Measurements from ENCODE around the gene GSAP. TPM values are rescaled to one million over a fixed set of nuclear protein-coding genes. Genes with fewer than 3 reads are reported as not detected.

The GSAP gene
- total RNA-seq, 1 experiment from 2014 or later = 1.3 TPM

GRCh38 chr7:77388055-77388641 is 28.0 kb downstream of the GSAP start:
- no peaks in the 10 kb centered on the region for H3K9me2 ChIP-seq (replicated peaks; ENCODE audit: insufficient read depth, low read length)
- no peak for DNase-seq
- no peak overlapping the region for H3K27ac ChIP-seq (ENCODE audit: low read length)
- no peaks in the 10 kb centered on the region for H3K36me3 ChIP-seq (ENCODE audit: insufficient read depth, low read length)
- no peaks in the 10 kb centered on the region for H3K27me3 ChIP-seq (ENCODE audit: low read length)
- H4K20me1 ChIP-seq (ENCODE audit: insufficient read depth, low read depth, low read length) = no peaks in the 10 kb centered on the region
- H3K4me1 ChIP-seq (ENCODE audit: low read length) = peaks cover 19% of the 10 kb centered on the region
- H3K9ac ChIP-seq (ENCODE audit: low read length) = no peak overlapping the region
- H3K4me3 ChIP-seq (ENCODE audit: low read length) = no peak overlapping the region
- no peaks in the 10 kb centered on the region for H3K9me3 ChIP-seq (ENCODE audit: low read length)
- H2AFZ ChIP-seq (ENCODE audit: low read length) = no peak overlapping the region
- H3K4me2 ChIP-seq (ENCODE audit: low read depth, low read length, poor library complexity, severe bottlenecking) = no peak overlapping the region
- no peaks in the 10 kb centered on the region for H3K79me2 ChIP-seq (ENCODE audit: low read length)

GRCh38 chr7:77386165-77386822 is 29.9 kb downstream of the GSAP start:
- DNase-seq = no peak
- H3K4me2 ChIP-seq (ENCODE audit: low read depth, low read length, poor library complexity, severe bottlenecking) = no peak overlapping the region
- H3K4me3 ChIP-seq (ENCODE audit: low read length) = no peak overlapping the region
- H3K9me3 ChIP-seq (ENCODE audit: low read length) = no peaks in the 10 kb centered on the region
- no peaks in the 10 kb centered on the region for H3K36me3 ChIP-seq (ENCODE audit: insufficient read depth, low read length)
- peaks cover 19% of the 10 kb centered on the region for H3K4me1 ChIP-seq (ENCODE audit: low read length)
- no peaks in the 10 kb centered on the region for H3K9me2 ChIP-seq (replicated peaks; ENCODE audit: insufficient read depth, low read length)
- no peaks in the 10 kb centered on the region for H3K79me2 ChIP-seq (ENCODE audit: low read length)
- H4K20me1 ChIP-seq (ENCODE audit: insufficient read depth, low read depth, low read length) = no peaks in the 10 kb centered on the region
- H3K9ac ChIP-seq (ENCODE audit: low read length) = no peak overlapping the region
- no peaks in the 10 kb centered on the region for H3K27me3 ChIP-seq (ENCODE audit: low read length)
- H3K27ac ChIP-seq (ENCODE audit: low read length) = no peak overlapping the region
- H2AFZ ChIP-seq (ENCODE audit: low read length) = no peak overlapping the region

GRCh38 chr7:77383333-77383740 is 32.8 kb downstream of the GSAP start:
- Histone ChIP-seq H3K27ac (ENCODE audit: low read length) (no peak overlapping the region), H3K9ac (ENCODE audit: low read length) (no peak overlapping the region), H3K36me3 (ENCODE audit: insufficient read depth, low read length) (no peaks in the 10 kb centered on the region), H3K79me2 (ENCODE audit: low read length) (no peaks in the 10 kb centered on the region), H3K4me3 (ENCODE audit: low read length) (no peak overlapping the region), H4K20me1 (ENCODE audit: insufficient read depth, low read depth, low read length) (no peaks in the 10 kb centered on the region), H3K9me2 (replicated peaks; ENCODE audit: insufficient read depth, low read length) (no peaks in the 10 kb centered on the region), H3K4me1 (ENCODE audit: low read length) (peaks cover 19% of the 10 kb centered on the region), H2AFZ (ENCODE audit: low read length) (no peak overlapping the region), H3K27me3 (ENCODE audit: low read length) (no peaks in the 10 kb centered on the region), H3K9me3 (ENCODE audit: low read length) (no peaks in the 10 kb centered on the region), H3K4me2 (ENCODE audit: low read depth, low read length, poor library complexity, severe bottlenecking) (no peak overlapping the region)
- DNase-seq = no peak

GRCh38 chr7:77382532-77382931 is 33.6 kb downstream of the GSAP start:
- Histone ChIP-seq H3K27me3 (ENCODE audit: low read length) (no peaks in the 10 kb centered on the region), H3K9me3 (ENCODE audit: low read length) (no peaks in the 10 kb centered on the region), H3K9ac (ENCODE audit: low read length) (no peak overlapping the region), H3K4me3 (ENCODE audit: low read length) (no peak overlapping the region), H3K4me1 (ENCODE audit: low read length) (peaks cover 16% of the 10 kb centered on the region), H3K4me2 (ENCODE audit: low read depth, low read length, poor library complexity, severe bottlenecking) (no peak overlapping the region), H3K9me2 (replicated peaks; ENCODE audit: insufficient read depth, low read length) (no peaks in the 10 kb centered on the region), H4K20me1 (ENCODE audit: insufficient read depth, low read depth, low read length) (no peaks in the 10 kb centered on the region), H3K36me3 (ENCODE audit: insufficient read depth, low read length) (no peaks in the 10 kb centered on the region), H3K79me2 (ENCODE audit: low read length) (no peaks in the 10 kb centered on the region), H2AFZ (ENCODE audit: low read length) (no peak overlapping the region), H3K27ac (ENCODE audit: low read length) (no peak overlapping the region)
- DNase-seq = no peak

GRCh38 chr7:77378584-77378983 is 37.6 kb downstream of the GSAP start:
- H3K9me2 ChIP-seq (replicated peaks; ENCODE audit: insufficient read depth, low read length) = no peaks in the 10 kb centered on the region
- H3K27me3 ChIP-seq (ENCODE audit: low read length) = no peaks in the 10 kb centered on the region
- no peak overlapping the region for H3K4me3 ChIP-seq (ENCODE audit: low read length)
- no peaks in the 10 kb centered on the region for H3K79me2 ChIP-seq (ENCODE audit: low read length)
- no peak overlapping the region for H2AFZ ChIP-seq (ENCODE audit: low read length)
- no peak overlapping the region for H3K9ac ChIP-seq (ENCODE audit: low read length)
- H3K27ac ChIP-seq (ENCODE audit: low read length) = no peak overlapping the region
- no peaks in the 10 kb centered on the region for H3K9me3 ChIP-seq (ENCODE audit: low read length)
- no peak overlapping the region for H3K4me2 ChIP-seq (ENCODE audit: low read depth, low read length, poor library complexity, severe bottlenecking)
- H3K4me1 ChIP-seq (ENCODE audit: low read length) = peaks cover 4% of the 10 kb centered on the region
- DNase-seq = no peak
- H3K36me3 ChIP-seq (ENCODE audit: insufficient read depth, low read length) = no peaks in the 10 kb centered on the region
- no peaks in the 10 kb centered on the region for H4K20me1 ChIP-seq (ENCODE audit: insufficient read depth, low read depth, low read length)

GRCh38 chr7:77370606-77371005 is 45.5 kb downstream of the GSAP start:
- Histone ChIP-seq H3K4me2 (ENCODE audit: low read depth, low read length, poor library complexity, severe bottlenecking) (no peak overlapping the region), H3K4me1 (ENCODE audit: low read length) (no peaks in the 10 kb centered on the region), H3K79me2 (ENCODE audit: low read length) (no peaks in the 10 kb centered on the region), H3K36me3 (ENCODE audit: insufficient read depth, low read length) (no peaks in the 10 kb centered on the region), H2AFZ (ENCODE audit: low read length) (no peak overlapping the region), H3K9me3 (ENCODE audit: low read length) (no peaks in the 10 kb centered on the region), H3K9me2 (replicated peaks; ENCODE audit: insufficient read depth, low read length) (no peaks in the 10 kb centered on the region), H3K27me3 (ENCODE audit: low read length) (no peaks in the 10 kb centered on the region), H3K9ac (ENCODE audit: low read length) (no peak overlapping the region), H3K27ac (ENCODE audit: low read length) (no peak overlapping the region), H3K4me3 (ENCODE audit: low read length) (no peak overlapping the region), H4K20me1 (ENCODE audit: insufficient read depth, low read depth, low read length) (no peaks in the 10 kb centered on the region)
- no peak for DNase-seq

- Histone ChIP-seq H3K9me2 (replicated peaks; ENCODE audit: insufficient read depth, low read length) (no peaks in the 10 kb centered on the region), H3K9ac (ENCODE audit: low read length) (no peak overlapping the region), H3K9me3 (ENCODE audit: low read length) (no peaks in the 10 kb centered on the region), H3K4me2 (ENCODE audit: low read depth, low read length, poor library complexity, severe bottlenecking) (no peak overlapping the region), H3K4me3 (ENCODE audit: low read length) (no peak overlapping the region), H3K27ac (ENCODE audit: low read length) (no peak overlapping the region), H4K20me1 (ENCODE audit: insufficient read depth, low read depth, low read length) (no peaks in the 10 kb centered on the region), H2AFZ (ENCODE audit: low read length) (no peak overlapping the region), H3K27me3 (ENCODE audit: low read length) (no peaks in the 10 kb centered on the region), H3K79me2 (ENCODE audit: low read length) (no peaks in the 10 kb centered on the region), H3K4me1 (ENCODE audit: low read length) (no peaks in the 10 kb centered on the region), H3K36me3 (ENCODE audit: insufficient read depth, low read length) (no peaks in the 10 kb centered on the region)
- DNase-seq = no peak
These were observed 47.2 kb downstream of the GSAP start for GRCh38 chr7:77368974-77369373.

- H3K9me2 ChIP-seq (replicated peaks; ENCODE audit: insufficient read depth, low read length) = no peaks in the 10 kb centered on the region
- H3K4me2 ChIP-seq (ENCODE audit: low read depth, low read length, poor library complexity, severe bottlenecking) = no peak overlapping the region
- no peaks in the 10 kb centered on the region for H3K27me3 ChIP-seq (ENCODE audit: low read length)
- no peaks in the 10 kb centered on the region for H3K4me1 ChIP-seq (ENCODE audit: low read length)
- no peaks in the 10 kb centered on the region for H3K79me2 ChIP-seq (ENCODE audit: low read length)
- H3K9ac ChIP-seq (ENCODE audit: low read length) = no peak overlapping the region
- no peaks in the 10 kb centered on the region for H4K20me1 ChIP-seq (ENCODE audit: insufficient read depth, low read depth, low read length)
- H3K36me3 ChIP-seq (ENCODE audit: insufficient read depth, low read length) = no peaks in the 10 kb centered on the region
- no peak for DNase-seq
- H3K4me3 ChIP-seq (ENCODE audit: low read length) = no peak overlapping the region
- no peaks in the 10 kb centered on the region for H3K9me3 ChIP-seq (ENCODE audit: low read length)
- no peak overlapping the region for H3K27ac ChIP-seq (ENCODE audit: low read length)
- no peak overlapping the region for H2AFZ ChIP-seq (ENCODE audit: low read length)
These were observed 48.2 kb downstream of the GSAP start for GRCh38 chr7:77367976-77368375.

All from Karpas-422 (cell line).